ENCODE data around the gene YAP1. TPM values are rescaled to one million over a fixed set of nuclear protein-coding genes. Genes with fewer than 3 reads are reported as not detected.

YAP1 gene
- polyA plus RNA-seq, 3 donors: not detected

DNA sequence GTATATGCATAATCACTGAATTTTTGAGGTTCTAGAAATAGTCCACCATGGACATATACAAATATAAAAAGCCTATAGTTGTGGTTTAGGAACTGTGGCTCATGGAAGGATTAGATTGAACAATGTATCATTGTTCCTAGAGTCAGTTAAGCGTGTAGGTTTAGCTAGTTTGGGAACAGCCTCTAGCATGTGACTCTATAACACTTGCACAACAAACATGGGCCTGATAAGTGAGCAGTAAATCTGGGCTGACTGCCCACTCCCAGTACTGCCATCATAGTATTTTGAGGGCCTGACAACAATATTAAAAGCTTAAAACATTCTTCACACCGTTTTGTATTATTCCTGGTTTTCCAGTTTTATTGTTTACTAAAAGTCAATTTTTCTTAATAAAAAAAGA lies 47.0 kb downstream of the YAP1 start:
- Histone ChIP-seq H4K20me1 (ENCODE audit: insufficient read depth, low read length) (no peaks in the 10 kb centered on the region), H3K27me3 (ENCODE audit: control insufficient read depth in 2 of 2, insufficient read depth in 2 of 2, low read length in 2 of 2) (peaks cover 0 to 2% of the 10 kb centered on the region in 2 donors), H3K4me1 (ENCODE audit: control insufficient read depth in 1 of 2, insufficient read depth in 2 of 2, low read length in 2 of 2) (no peaks in the 10 kb centered on the region), H3K4me2 (replicated peaks; ENCODE audit: extremely low read depth, low read length, poor library complexity, severe bottlenecking) (no peak overlapping the region), H2AFZ (ENCODE audit: insufficient read depth, low read depth, low read length, poor library complexity, severe bottlenecking) (no peak overlapping the region), H3K9ac (ENCODE audit: insufficient read depth, low read length, poor library complexity, severe bottlenecking) (no peak overlapping the region), H3K4me3 (replicated peaks in 1 of 3; ENCODE audit: low read depth in 2 of 3, low read length in 3 of 3) (no peak overlapping the region), H3K9me3 (replicated peaks in 1 of 2; ENCODE audit: control insufficient read depth in 1 of 2, insufficient read depth in 1 of 2, low read length in 2 of 2) (no peaks in the 10 kb centered on the region), H3K27ac (ENCODE audit: low read depth in 1 of 2, low read length in 2 of 2) (no peak overlapping the region), H3K36me3 (replicated peaks in 1 of 2; ENCODE audit: control insufficient read depth in 1 of 2, insufficient read depth in 2 of 2, low read length in 2 of 2) (no peaks in the 10 kb centered on the region), H3K79me2 (ENCODE audit: insufficient read depth, low read length) (no peaks in the 10 kb centered on the region)
- intact Hi-C loops (cut with micrococcal nuclease): no loop called here
- Mint-ChIP-seq H3K9me3 (no peaks in the 10 kb centered on the region), H3K27ac (no peak overlapping the region), H3K36me3 (no peaks in the 10 kb centered on the region), H3K4me1 (no peaks in the 10 kb centered on the region), H3K4me3 (no peak overlapping the region), H3K27me3 (ENCODE audit: low read depth in 3 of 3) (peaks cover 2 to 12% (median 5%) of the 10 kb centered on the region in 3 donors)
- no CpG with 5 or more reads among the region's 2 CpGs for WGBS (ENCODE audit: insufficient coverage)
- TF ChIP-seq, protein P1, sequence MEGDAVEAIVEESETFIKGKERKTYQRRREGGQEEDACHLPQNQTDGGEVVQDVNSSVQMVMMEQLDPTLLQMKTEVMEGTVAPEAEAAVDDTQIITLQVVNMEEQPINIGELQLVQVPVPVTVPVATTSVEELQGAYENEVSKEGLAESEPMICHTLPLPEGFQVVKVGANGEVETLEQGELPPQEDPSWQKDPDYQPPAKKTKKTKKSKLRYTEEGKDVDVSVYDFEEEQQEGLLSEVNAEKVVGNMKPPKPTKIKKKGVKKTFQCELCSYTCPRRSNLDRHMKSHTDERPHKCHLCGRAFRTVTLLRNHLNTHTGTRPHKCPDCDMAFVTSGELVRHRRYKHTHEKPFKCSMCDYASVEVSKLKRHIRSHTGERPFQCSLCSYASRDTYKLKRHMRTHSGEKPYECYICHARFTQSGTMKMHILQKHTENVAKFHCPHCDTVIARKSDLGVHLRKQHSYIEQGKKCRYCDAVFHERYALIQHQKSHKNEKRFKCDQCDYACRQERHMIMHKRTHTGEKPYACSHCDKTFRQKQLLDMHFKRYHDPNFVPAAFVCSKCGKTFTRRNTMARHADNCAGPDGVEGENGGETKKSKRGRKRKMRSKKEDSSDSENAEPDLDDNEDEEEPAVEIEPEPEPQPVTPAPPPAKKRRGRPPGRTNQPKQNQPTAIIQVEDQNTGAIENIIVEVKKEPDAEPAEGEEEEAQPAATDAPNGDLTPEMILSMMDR (IDR thresholded peaks at IDR 0.05): no peak
- DNase-seq: no peak

DNA sequence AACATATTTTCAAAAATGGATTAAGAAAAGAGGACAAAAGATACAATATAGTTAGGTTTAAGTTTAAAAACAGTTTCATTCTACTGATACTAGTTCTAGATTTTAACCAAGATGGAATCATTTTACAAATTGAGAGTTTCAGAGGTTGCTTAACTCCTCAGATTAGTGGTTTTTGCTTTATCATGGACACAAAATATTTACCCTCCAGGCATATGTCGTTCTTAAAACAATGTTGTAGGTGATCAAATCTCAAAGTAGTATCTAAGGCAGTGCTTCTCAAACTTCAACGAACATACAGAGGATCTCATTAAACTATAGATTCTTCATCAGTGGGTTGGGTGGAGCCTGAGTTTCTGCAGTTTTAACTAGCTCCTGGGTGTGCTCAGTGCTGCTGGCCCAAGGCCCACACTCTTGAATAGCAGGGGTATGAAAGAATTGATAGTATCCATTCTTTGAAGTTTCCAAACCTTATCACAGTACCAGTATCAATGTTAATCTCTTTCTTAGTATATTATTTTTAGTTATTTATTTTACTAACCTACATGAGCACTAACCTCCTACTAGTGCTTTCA lies 48.0 kb downstream of the YAP1 start:
- intact Hi-C loops (cut with micrococcal nuclease): no loop called here
- H2AFZ ChIP-seq (ENCODE audit: insufficient read depth, low read depth, low read length, poor library complexity, severe bottlenecking): no peak overlapping the region
- no peaks in the 10 kb centered on the region for H3K36me3 ChIP-seq (replicated peaks in 1 of 2; ENCODE audit: control insufficient read depth in 1 of 2, insufficient read depth in 2 of 2, low read length in 2 of 2)
- H3K9me3 ChIP-seq (replicated peaks in 1 of 2; ENCODE audit: control insufficient read depth in 1 of 2, insufficient read depth in 1 of 2, low read length in 2 of 2): no peaks in the 10 kb centered on the region
- Mint-ChIP-seq H3K36me3 (no peaks in the 10 kb centered on the region), H3K27me3 (ENCODE audit: low read depth in 3 of 3) (peaks cover 2 to 10% (median 3%) of the 10 kb centered on the region in 3 donors), H3K4me3 (peak overlapping the region in 1 of 2 donors; percentile 21), H3K9me3 (no peaks in the 10 kb centered on the region), H3K27ac (peak overlapping the region in 1 of 7 donors; percentile 46), H3K4me1 (no peaks in the 10 kb centered on the region)
- no peaks in the 10 kb centered on the region for H4K20me1 ChIP-seq (ENCODE audit: insufficient read depth, low read length)
- DNase-seq: no peak
- WGBS (ENCODE audit: insufficient coverage): no CpG with 5 or more reads among the region's 2 CpGs
- no peak overlapping the region for H3K4me3 ChIP-seq (replicated peaks in 1 of 3; ENCODE audit: low read depth in 2 of 3, low read length in 3 of 3)
- no peaks in the 10 kb centered on the region for H3K79me2 ChIP-seq (ENCODE audit: insufficient read depth, low read length)
- H3K27me3 ChIP-seq (ENCODE audit: control insufficient read depth in 2 of 2, insufficient read depth in 2 of 2, low read length in 2 of 2): peaks cover 0 to 2% of the 10 kb centered on the region in 2 donors
- no peak overlapping the region for H3K9ac ChIP-seq (ENCODE audit: insufficient read depth, low read length, poor library complexity, severe bottlenecking)
- no peak overlapping the region for H3K27ac ChIP-seq (ENCODE audit: low read depth in 1 of 2, low read length in 2 of 2)
- TF ChIP-seq, protein P1 (IDR thresholded peaks at IDR 0.05): no peak
- H3K4me2 ChIP-seq (replicated peaks; ENCODE audit: extremely low read depth, low read length, poor library complexity, severe bottlenecking): no peak overlapping the region
- no peaks in the 10 kb centered on the region for H3K4me1 ChIP-seq (ENCODE audit: control insufficient read depth in 1 of 2, insufficient read depth in 2 of 2, low read length in 2 of 2)

Measured in CD14-positive monocyte (primary cell).